Heart left ventricle (tissue), 13 donors: Measurements from ENCODE around the gene EML1.

Experiments
- CTCF ChIP-seq, 12 donors: fragments of 200-600 bp; sonication (generic) in 4 of 12; IDR thresholded peaks; one replicate each; pipeline versions ENCODE4 v1.5.0 to v1.8.0; 2018 to 2022; ENCODE audit warnings: antibody characterized with exemption in 12 of 12, mild to moderate bottlenecking in 5 of 12
- POLR2A ChIP-seq, 2 donors: fragments of 450-650 bp; IDR thresholded peaks; one replicate each; pipeline ENCODE4 v1.6.1; 2017; ENCODE audit warnings: antibody characterized with exemption in 2 of 2, mild to moderate bottlenecking in 2 of 2, moderate library complexity in 2 of 2
- donor health status: ischemic (EF 13 %, LVEDD 7.1; RV severe dilation, severe dysfunction).
- donor health status: DM: no; HTN: yes; CAD: no.
- donor health status: DM: no; HTN: no; CAD: no.
- donor health status: ischemic (EF 25% LVEDD 6.9; RV normal size, moderate dysfunction).
- donor health status: ischemic (EF 25% LVEDD 5.7; RV mildly dilated, moderate dysfunction).
- donor health status: ischemic (EF 35%, LVEDD 5.7; RV mildly dilated, moderate dysfunction).
- donor health status: nonischemic (EF 11% LVEDD 7.7; RV severe dilation, severe dysfunction).
- donor health status: DM: yes; HTN: yes; CAD: no.
- donor health status: PGD.
- donor health status: ischemic (EF 29% LVEDD 5.4; RV normal size, mild dysfunction).
- donor health status: nonischemic (EF 23%, LVEDD 6.1; RV moderate dilation, normal function).

- TF ChIP-seq POLR2A (IDR thresholded peaks at IDR 0.05) (no peak), CTCF (IDR thresholded peaks at IDR 0.05) (no peak)
These were observed 80.4 kb downstream of the EML1 start for GRCh38 chr14:99873653-99874052.
